K562 (cell line): ENCODE results near the gene B4GALNT3. TPM values are rescaled to one million over a fixed set of nuclear protein-coding genes. Genes with fewer than 3 reads are reported as not detected.

Source experiments
- ATF3 ChIP-seq, 2 experiments: fragments of 450-650 bp in 1 of 2; sonication (generic) in 1 of 2; formaldehyde crosslinking in 1 of 2; IDR thresholded peaks in 1 of 2; conservative IDR thresholded peaks in 1 of 2; 2 replicates each; pipeline versions ENCODE4 v1.6.1 to v1.8.1; 2016 to 2023; ENCODE audit warnings: mild to moderate bottlenecking in 2 of 2, moderate library complexity in 2 of 2, inconsistent platforms in 1 of 2, missing genetic modification reagents in 1 of 2
- BACH1 ChIP-seq: fragments of 200-800 bp; sonication (Bioruptor generic); IDR thresholded peaks from 2 replicates; pipeline ENCODE4 v1.6.1; 2016; ENCODE audit warnings: missing genetic modification characterization, missing compliant biosample characterization
- C11orf30 ChIP-seq: fragments of 450-650 bp; IDR thresholded peaks from 2 replicates; pipeline ENCODE4 v1.6.1; 2016; ENCODE audit warnings: low read depth, mild to moderate bottlenecking
- DPF2 ChIP-seq: fragments of 450-650 bp; IDR thresholded peaks from 2 replicates; pipeline ENCODE4 v1.6.1; 2016
- EP400 ChIP-seq: fragments of 450-650 bp; IDR thresholded peaks from 2 replicates; pipeline ENCODE4 v1.6.1; 2017; ENCODE audit warnings: antibody characterized with exemption, mild to moderate bottlenecking, moderate library complexity
- FOXA3 ChIP-seq, 2 experiments: fragments of 450-650 bp in 1 of 2; sonication (generic) in 1 of 2; formaldehyde crosslinking; IDR thresholded peaks in 1 of 2; conservative IDR thresholded peaks in 1 of 2; 2 replicates each; pipeline versions ENCODE4 v1.4.0 to v1.8.0; 2020 to 2022; ENCODE audit warnings: mild to moderate bottlenecking in 2 of 2, missing genetic modification reagents in 1 of 2
- FOXM1 ChIP-seq, 2 experiments: fragments of 450-650 bp in 1 of 2; sonication (generic) in 1 of 2; formaldehyde crosslinking in 1 of 2; IDR thresholded peaks; 2 replicates each; pipeline versions ENCODE4 v1.6.1 to v1.9.0; 2017 to 2022; ENCODE audit warnings: low read depth in 2 of 2, mild to moderate bottlenecking in 2 of 2, missing genetic modification reagents in 1 of 2, moderate library complexity in 1 of 2
- GATA2 ChIP-seq: sonication (generic); formaldehyde crosslinking; IDR thresholded peaks from 2 replicates; pipeline ENCODE4 v1.4.0; 2020; ENCODE audit warnings: mild to moderate bottlenecking, missing genetic modification reagents
- GTF2A2 ChIP-seq: IDR thresholded peaks from 2 replicates; pipeline ENCODE4 v1.6.1; 2016; ENCODE audit warnings: mild to moderate bottlenecking, missing genetic modification characterization, missing compliant biosample characterization
- HDAC1 ChIP-seq, 2 experiments: fragments of 450-650 bp; IDR thresholded peaks; 2 replicates each; pipeline ENCODE4 v1.6.1; 2016 to 2017; ENCODE audit warnings: inconsistent platforms in 1 of 2, mild to moderate bottlenecking in 1 of 2, moderate library complexity in 1 of 2
- HSF4 ChIP-seq: fragments of 250-450 bp; sonication (Bioruptor Pico); IDR thresholded peaks from 2 replicates; pipeline ENCODE4 v2.1.2; 2022; ENCODE audit warnings: mild to moderate bottlenecking, moderate library complexity, borderline replicate concordance
- MEF2A ChIP-seq: IDR thresholded peaks from 2 replicates; pipeline ENCODE4 v1.6.1; 2011; ENCODE audit warnings: low read depth, mild to moderate bottlenecking, low read length, moderate library complexity; ENCODE audit not compliant: control insufficient read depth
- POLR3G ChIP-seq: IDR thresholded peaks from 2 replicates; pipeline ENCODE4 v1.6.1; 2011; ENCODE audit not compliant: insufficient read length, insufficient replicate concordance; ENCODE audit errors: extremely low read depth
- RBBP5 ChIP-seq: fragments of 200-600 bp; sonication (generic); IDR thresholded peaks from 2 replicates; pipeline ENCODE4 v1.6.1; 2012; ENCODE audit warnings: borderline replicate concordance, mild to moderate bottlenecking, low read length, control low read depth, inconsistent platforms; ENCODE audit not compliant: insufficient read depth, poor library complexity, severe bottlenecking
- SAFB ChIP-seq: fragments of 200-400 bp; formaldehyde crosslinking; IDR thresholded peaks from 2 replicates; pipeline ENCODE4 v1.6.1; 2017; ENCODE audit warnings: low read depth, low read length, borderline replicate concordance
- SP2 ChIP-seq: IDR thresholded peaks from 2 replicates; pipeline ENCODE4 v1.6.1; 2011; ENCODE audit warnings: mild to moderate bottlenecking, low read depth, low read length, moderate library complexity; ENCODE audit not compliant: poor library complexity, severe bottlenecking; ENCODE audit errors: extremely low read depth
- SPI1 ChIP-seq: IDR thresholded peaks from 2 replicates; pipeline ENCODE4 v1.6.1; 2011; ENCODE audit warnings: low read depth, low read length, control low read depth, borderline replicate concordance
- TRIM25 ChIP-seq: fragments of 450-650 bp; IDR thresholded peaks from 2 replicates; pipeline ENCODE4 v1.7.0; 2016; ENCODE audit warnings: borderline replicate concordance
- ZNF134 ChIP-seq: fragments of 250-450 bp; sonication (Bioruptor Pico); conservative IDR thresholded peaks from 2 replicates; pipeline ENCODE4 v1.4.0; 2020
- ZNF274 ChIP-seq: IDR thresholded peaks from 2 replicates; pipeline ENCODE4 v1.6.1; 2011; ENCODE audit warnings: low read depth, mild to moderate bottlenecking, low read length, moderate library complexity, borderline replicate concordance
- ZNF639 ChIP-seq, 2 experiments: fragments of 200-800 bp in 1 of 2; sonication (Bioruptor generic) in 1 of 2; sonication (generic) in 1 of 2; formaldehyde crosslinking in 1 of 2; IDR thresholded peaks in 1 of 2; conservative IDR thresholded peaks in 1 of 2; 2 replicates each; pipeline versions ENCODE4 v1.5.0 to v1.6.1; 2016 to 2020; ENCODE audit warnings: missing compliant biosample characterization in 1 of 2, missing genetic modification characterization in 1 of 2, missing genetic modification reagents in 1 of 2
- ZNF79 ChIP-seq: fragments of 250-450 bp; sonication (Bioruptor Pico); IDR thresholded peaks from 2 replicates; pipeline ENCODE4 v1.4.0; 2020; ENCODE audit warnings: low read depth, mild to moderate bottlenecking, moderate library complexity
- polyA plus RNA-seq, 8 experiments: library from polyadenylated mRNA; depleted of rRNA in 4 of 8; stranded (reverse) in 5 of 8; unstranded in 3 of 8; fragments of >200 nt; fragmentation: Nextera tagmentation in 2 of 8; fragmentation: Illumina TruSeq in 1 of 8; extraction: Ambion mirVana in 2 of 8; extraction: Trizol in 1 of 8; gene quantifications; 2 replicates each; pipeline versions ENCODE4 v1.2.1 to v1.2.3, GENCODE V29; 2011 to 2014; ENCODE audit warnings: inconsistent platforms in 1 of 8, missing spikeins in 1 of 8
- total RNA-seq, 7 experiments: library from RNA; depleted of rRNA in 6 of 7; stranded (reverse); fragments of >200 nt in 6 of 7; fragmentation: Illumina TruSeq in 2 of 7; extraction: Trizol in 2 of 7; gene quantifications; 2 replicates each; pipeline versions ENCODE4 v1.2.1 to v1.2.3, GENCODE V29; 2011 to 2021; ENCODE audit warnings: low replicate concordance in 1 of 7

B4GALNT3 gene
- total and polyA plus RNA-seq, 9 of the 15 experiments (the other 6 are each of a cell fraction or from before 2014, with no cell fraction given), result 0.04 to 0.36 (median 0.10) TPM; not detected in 6

GRCh38 chr12:591167-592023, 131.7 kb downstream of the B4GALNT3 start (continued):
- TF ChIP-seq SP2, result no peak
- TF ChIP-seq EP400, result peak; percentile 71
- TF ChIP-seq ZNF274, result peak; percentile 63; the same call in 1 of the 2 replicates
- no peak for TF ChIP-seq GTF2A2
- TF ChIP-seq SAFB, result no peak
- 0 out of 2 replicates have a peak, but pooled peaks have one; percentile 52 for TF ChIP-seq ATF3 (IDR thresholded peaks at IDR 0.05)
- no peak for TF ChIP-seq ATF3 (CRISPR knock-in tag; conservative IDR thresholded peaks at IDR 0.05)
- TF ChIP-seq POLR3G, result no peak
- TF ChIP-seq HSF4 (CRISPR knock-in tag), result no peak
- no peak for TF ChIP-seq ZNF79 (CRISPR knock-in tag)
- peak in 1 of 2 experiments; percentile 90; a peak in 2 of 4 replicates for TF ChIP-seq ZNF639 (CRISPR knock-in tag; conservative IDR thresholded peaks at IDR 0.05 in 1 of 2, IDR thresholded peaks at IDR 0.05 in 1 of 2)
- TF ChIP-seq C11orf30, result peak; percentile 62
- peak; percentile 98 for TF ChIP-seq GATA2
- peak; percentile 58; the same call in 1 of the 2 replicates for TF ChIP-seq MEF2A
- no peak for TF ChIP-seq FOXA3 (CRISPR knock-in tag; conservative IDR thresholded peaks at IDR 0.05 in 1 of 2, IDR thresholded peaks at IDR 0.05 in 1 of 2)
- peak; percentile 93 for TF ChIP-seq FOXM1 (IDR thresholded peaks at IDR 0.05; ENCODE audit: low read depth)
- TF ChIP-seq FOXM1 (CRISPR knock-in tag; IDR thresholded peaks at IDR 0.05; ENCODE audit: low read depth), result no peak
- peak; percentile 97 for TF ChIP-seq DPF2
- TF ChIP-seq HDAC1 (IDR thresholded peaks at IDR 0.05), result peak in 1 of 2 experiments; percentile 68; a peak in 2 of 4 replicates
- peak; percentile 84 for TF ChIP-seq RBBP5
- no peak for TF ChIP-seq TRIM25
- TF ChIP-seq BACH1 (tag), result peak; percentile 68
- no peak for TF ChIP-seq ZNF134 (CRISPR knock-in tag)
- TF ChIP-seq SPI1, result no peak
